Endothelial cell of umbilical vein (primary cell): ENCODE results near the gene ALDH5A1. TPM values are rescaled to one million over a fixed set of nuclear protein-coding genes. Genes with fewer than 3 reads are reported as not detected.

ENCODE experiments used
- BruUV-seq: library from RNA; stranded (reverse); fragments of 400-500 nt; replicated peaks from 2 replicates; lab custom pipeline; 2021; lab: Mats Ljungman, UMichigan
- CTCF ChIA-PET: fragments of 300-600, 350-600 bp; sonication (Branson Sonifier 250); formaldehyde crosslinking; loops from one replicate; lab custom pipeline; 2021; ENCODE audit warnings: antibody characterized with exemption, inconsistent platforms; lab: Charles Lee
- POLR2A ChIA-PET: fragments of 300-600, 350-600 bp; sonication (Branson Sonifier 250); formaldehyde crosslinking; loops from one replicate; lab custom pipeline; 2021; ENCODE audit warnings: antibody characterized with exemption, inconsistent platforms; lab: Charles Lee
- DNase-seq: peaks from one replicate; pipeline ENCODE4 v3.0.0-alpha.2; 2011; ENCODE audit warnings: low read depth, low spot score
- FAIRE-seq: peaks from 2 replicates; lab custom pipeline; 2011; peaks lifted over from hg19 to GRCh38; lab: Jason Lieb, UNC
- H2AFZ ChIP-seq: 2 replicates; pipeline ENCODE4 v1.6.0; 2012; ENCODE audit warnings: low read depth, low read length, control low read depth, inconsistent platforms
- H3K27ac ChIP-seq: 2 replicates; pipeline ENCODE4 v1.5.1; 2011; ENCODE audit warnings: low read depth, mild to moderate bottlenecking, control low read depth, low read length, moderate library complexity; ENCODE audit not compliant: insufficient read depth
- H3K27me3 ChIP-seq, 2 experiments: 2 replicates each; pipeline versions ENCODE4 v1.6.0 to v1.6.1; 2011; ENCODE audit warnings: low read length in 2 of 2, mixed read lengths in 1 of 2; ENCODE audit not compliant: control insufficient read depth in 2 of 2, insufficient read depth in 2 of 2
- H3K36me3 ChIP-seq, 2 experiments: 2 replicates in 1 of 2; 3 replicates in 1 of 2; pipeline ENCODE4 v1.5.1; 2011; ENCODE audit warnings: low read length in 2 of 2, mild to moderate bottlenecking in 1 of 2, moderate library complexity in 1 of 2; ENCODE audit not compliant: control insufficient read depth in 2 of 2, insufficient read depth in 2 of 2; ENCODE audit errors: extremely low read depth in 1 of 2
- H3K4me1 ChIP-seq: 3 replicates; pipeline ENCODE4 v1.5.1; 2011; ENCODE audit warnings: mild to moderate bottlenecking, low read length; ENCODE audit not compliant: control insufficient read depth, insufficient read depth; ENCODE audit errors: extremely low read depth
- H3K4me2 ChIP-seq: 2 replicates; pipeline ENCODE4 v1.6.1; 2011; ENCODE audit warnings: low read length, control low read depth, mixed read lengths; ENCODE audit not compliant: insufficient read depth
- H3K4me3 ChIP-seq, 3 experiments: fragments of 200-600 bp in 1 of 3; sonication (generic), shearing (Covaris generic) in 1 of 3; replicated peaks in 1 of 3; 2 replicates each; pipeline ENCODE4 v1.5.1; 2011 to 2016; ENCODE audit warnings: control low read depth in 3 of 3, low read length in 3 of 3, mild to moderate bottlenecking in 2 of 3, inconsistent platforms in 1 of 3, low read depth in 1 of 3, moderate library complexity in 1 of 3; ENCODE audit not compliant: insufficient read depth in 1 of 3
- H3K79me2 ChIP-seq: 2 replicates; pipeline ENCODE4 v1.6.0; 2012; ENCODE audit warnings: low read length, inconsistent platforms; ENCODE audit not compliant: control insufficient read depth, insufficient read depth
- H3K9ac ChIP-seq: replicated peaks from 2 replicates; pipeline ENCODE3; 2011; ENCODE audit warnings: low read length, control low read depth; ENCODE audit not compliant: insufficient read depth; ENCODE audit errors: extremely low read depth
- H3K9me1 ChIP-seq: replicated peaks from 3 replicates; pipeline ENCODE4 v1.6.0; 2011; ENCODE audit warnings: mild to moderate bottlenecking, low read length; ENCODE audit not compliant: control insufficient read depth, insufficient read depth; ENCODE audit errors: extremely low read depth
- H3K9me3 ChIP-seq: replicated peaks from 2 replicates; pipeline ENCODE4 v1.5.1; 2012; ENCODE audit warnings: low read length, inconsistent platforms; ENCODE audit not compliant: control insufficient read depth, insufficient read depth
- H4K20me1 ChIP-seq: replicated peaks from 2 replicates; pipeline ENCODE3; 2011; ENCODE audit warnings: mild to moderate bottlenecking, low read length; ENCODE audit not compliant: control insufficient read depth, insufficient read depth; ENCODE audit errors: extremely low read depth
- EZH2 ChIP-seq: IDR thresholded peaks from 2 replicates; pipeline ENCODE4 v1.6.1; 2012; ENCODE audit warnings: borderline replicate concordance, low read depth, mild to moderate bottlenecking, moderate library complexity, low read length, inconsistent platforms; ENCODE audit not compliant: severe bottlenecking
- FOS ChIP-seq: IDR thresholded peaks from 2 replicates; pipeline ENCODE4 v1.6.1; 2011; ENCODE audit warnings: mild to moderate bottlenecking, low read length, moderate library complexity, borderline replicate concordance; ENCODE audit not compliant: insufficient read depth
- GATA2 ChIP-seq: IDR thresholded peaks from 2 replicates; pipeline ENCODE4 v1.7.0; 2011; ENCODE audit warnings: low read depth, mild to moderate bottlenecking, moderate library complexity, mixed read lengths, low read length; ENCODE audit not compliant: insufficient read length, insufficient read depth
- JUN ChIP-seq: IDR thresholded peaks from 2 replicates; pipeline ENCODE4 v1.6.1; 2011; ENCODE audit warnings: borderline replicate concordance, low read depth; ENCODE audit not compliant: insufficient read length, insufficient read depth
- MYC ChIP-seq: IDR thresholded peaks from one replicate; pipeline ENCODE4 v1.6.1; 2011; ENCODE audit warnings: mild to moderate bottlenecking, low read depth, low read length
- POLR2A ChIP-seq: IDR thresholded peaks from 2 replicates; pipeline ENCODE4 v1.6.1; 2012; ENCODE audit warnings: low read depth, mild to moderate bottlenecking, control low read depth, low read length
- POLR2AphosphoS5 ChIP-seq: IDR thresholded peaks from 2 replicates; pipeline ENCODE4 v1.6.1; 2012; ENCODE audit warnings: low read depth, mild to moderate bottlenecking, control low read depth, low read length, moderate library complexity; ENCODE audit not compliant: insufficient read depth
- dilution Hi-C: fragments of 300-500 bp; cut with MboI; formaldehyde crosslinking; loops from one replicate; pipeline ENCODE4 v1.15.0; 2019; ENCODE audit warnings: low sequenced_read_pairs; ENCODE audit not compliant: extremely low pct_ligation_motif_present
- intact Hi-C: fragments of 100-400 bp; cut with micrococcal nuclease; formaldehyde crosslinking; loops from one replicate; pipeline ENCODE4 v1.10.0; 2022
- polyA plus RNA-seq, 4 experiments: library from polyadenylated mRNA; depleted of rRNA in 3 of 4; stranded (reverse) in 3 of 4; unstranded in 1 of 4; fragments of >200 nt; gene quantifications; 2 replicates each; pipeline versions ENCODE4 v1.2.1 to v1.2.3, GENCODE V29; 2011 to 2012; ENCODE audit warnings: missing spikeins in 1 of 4
- total RNA-seq: library from RNA; stranded (reverse); gene quantifications from 2 replicates; pipeline ENCODE4 v1.2.3, GENCODE V29; 2021
- TF ChIP-seq, protein P1 (sequence below): IDR thresholded peaks from 2 replicates; pipeline ENCODE4 v1.6.1; 2011; ENCODE audit not compliant: insufficient read depth, insufficient read length
- TF ChIP-seq, protein P2 (sequence below), 2 donors: IDR thresholded peaks; 1 replicate in 1 of 2; 2 replicates in 1 of 2; pipeline ENCODE4 v1.5.1; 2011; ENCODE audit warnings: low read length in 2 of 2, mild to moderate bottlenecking in 2 of 2, moderate library complexity in 2 of 2, control low read depth in 1 of 2, inconsistent platforms in 1 of 2, low read depth in 1 of 2; ENCODE audit not compliant: insufficient read depth in 1 of 2; ENCODE audit errors: extremely low read depth in 1 of 2

The ALDH5A1 gene
- total and polyA plus RNA-seq, 2 donors (not counting 3 experiments of a cell fraction or from before 2014, with no cell fraction given) = 0.51 to 1.1 TPM

DNA sequence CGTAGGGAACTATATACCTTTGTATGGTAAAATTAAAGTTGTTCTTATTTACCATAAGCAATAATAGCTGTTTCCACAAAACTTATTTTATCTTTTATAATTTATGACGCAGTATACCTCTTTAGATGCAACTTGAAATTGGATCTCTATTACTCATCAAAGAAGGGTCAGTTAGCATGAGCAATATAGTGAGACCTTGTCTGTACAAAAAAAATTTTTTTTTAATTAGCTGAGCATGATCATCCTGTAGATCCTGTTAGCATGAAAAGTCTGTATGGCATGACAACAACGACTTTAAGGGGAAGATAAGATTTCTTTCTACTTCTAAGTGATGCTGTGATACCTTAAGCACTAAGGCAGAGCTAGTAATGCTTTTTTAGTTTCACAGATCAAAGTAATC is 5.9 kb downstream of the ALDH5A1 start:
- ChIA-PET CTCF (no interaction called here), POLR2A (no interaction called here)
- Histone ChIP-seq H3K4me1 (no peaks in the 10 kb centered on the region), H3K79me2 (no peaks in the 10 kb centered on the region), H3K9me3 (no peaks in the 10 kb centered on the region), H2AFZ (no peak overlapping the region), H3K4me3 (no peak overlapping the region), H4K20me1 (no peaks in the 10 kb centered on the region), H3K4me2 (no peak overlapping the region), H3K27ac (no peak overlapping the region), H3K27me3 (peaks cover 3 to 8% of the 10 kb centered on the region in 2 experiments), H3K9me1 (no peaks in the 10 kb centered on the region), H3K9ac (no peak overlapping the region), H3K36me3 (no peaks in the 10 kb centered on the region)
- TF ChIP-seq, protein P1, sequence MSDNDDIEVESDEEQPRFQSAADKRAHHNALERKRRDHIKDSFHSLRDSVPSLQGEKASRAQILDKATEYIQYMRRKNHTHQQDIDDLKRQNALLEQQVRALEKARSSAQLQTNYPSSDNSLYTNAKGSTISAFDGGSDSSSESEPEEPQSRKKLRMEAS = no peak
- TF ChIP-seq EZH2 = no peak
- TF ChIP-seq POLR2AphosphoS5 = no peak
- no peak for TF ChIP-seq POLR2A
- no peak for TF ChIP-seq FOS
- TF ChIP-seq JUN = no peak
- no TSS peak for BruUV-seq
- intact Hi-C loops (no loop called here), dilution Hi-C loops (no loop called here)
- no peak for FAIRE-seq
- no peak for DNase-seq

DNA sequence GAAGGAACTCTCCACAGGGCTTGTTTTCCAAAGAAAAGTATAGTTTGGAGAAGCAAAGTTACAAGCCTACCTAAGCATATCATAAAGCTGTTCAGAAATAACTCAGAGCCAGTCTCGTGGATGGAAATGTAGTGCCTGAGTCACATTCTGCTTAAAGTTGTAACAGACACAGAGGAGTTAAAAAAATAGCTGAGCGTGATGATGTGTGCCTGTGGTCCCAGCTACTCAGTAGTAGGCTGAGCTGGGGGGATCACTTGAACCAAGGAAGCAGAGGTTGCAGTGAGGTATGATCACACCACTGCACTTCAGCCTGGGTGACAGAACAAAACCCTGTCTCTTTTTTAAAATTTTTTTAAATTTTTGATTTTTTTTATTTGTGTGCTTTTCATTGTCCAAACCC is 6.6 kb downstream of the ALDH5A1 start:
- TF ChIP-seq JUN (no peak), FOS (no peak), POLR2AphosphoS5 (no peak), POLR2A (no peak), MYC (no peak), EZH2 (no peak), GATA2 (no peak)
- TF ChIP-seq, protein P2, sequence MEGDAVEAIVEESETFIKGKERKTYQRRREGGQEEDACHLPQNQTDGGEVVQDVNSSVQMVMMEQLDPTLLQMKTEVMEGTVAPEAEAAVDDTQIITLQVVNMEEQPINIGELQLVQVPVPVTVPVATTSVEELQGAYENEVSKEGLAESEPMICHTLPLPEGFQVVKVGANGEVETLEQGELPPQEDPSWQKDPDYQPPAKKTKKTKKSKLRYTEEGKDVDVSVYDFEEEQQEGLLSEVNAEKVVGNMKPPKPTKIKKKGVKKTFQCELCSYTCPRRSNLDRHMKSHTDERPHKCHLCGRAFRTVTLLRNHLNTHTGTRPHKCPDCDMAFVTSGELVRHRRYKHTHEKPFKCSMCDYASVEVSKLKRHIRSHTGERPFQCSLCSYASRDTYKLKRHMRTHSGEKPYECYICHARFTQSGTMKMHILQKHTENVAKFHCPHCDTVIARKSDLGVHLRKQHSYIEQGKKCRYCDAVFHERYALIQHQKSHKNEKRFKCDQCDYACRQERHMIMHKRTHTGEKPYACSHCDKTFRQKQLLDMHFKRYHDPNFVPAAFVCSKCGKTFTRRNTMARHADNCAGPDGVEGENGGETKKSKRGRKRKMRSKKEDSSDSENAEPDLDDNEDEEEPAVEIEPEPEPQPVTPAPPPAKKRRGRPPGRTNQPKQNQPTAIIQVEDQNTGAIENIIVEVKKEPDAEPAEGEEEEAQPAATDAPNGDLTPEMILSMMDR (IDR thresholded peaks at IDR 0.05; ENCODE audit: extremely low read depth in 1 of 2, insufficient read depth in 1 of 2, low read depth in 1 of 2, low read length in 2 of 2) = no peak
- TF ChIP-seq, protein P1 = no peak
- Histone ChIP-seq H3K27ac (no peak overlapping the region), H4K20me1 (no peaks in the 10 kb centered on the region), H3K4me2 (no peak overlapping the region), H3K9me3 (no peaks in the 10 kb centered on the region), H3K4me1 (no peaks in the 10 kb centered on the region), H2AFZ (no peak overlapping the region), H3K27me3 (peaks cover 2% of the 10 kb centered on the region in 2 experiments), H3K9me1 (no peaks in the 10 kb centered on the region), H3K4me3 (no peak overlapping the region), H3K79me2 (no peaks in the 10 kb centered on the region), H3K9ac (no peak overlapping the region), H3K36me3 (no peaks in the 10 kb centered on the region)
- FAIRE-seq = no peak
- no TSS peak for BruUV-seq
- dilution Hi-C loops = no loop called here
- intact Hi-C loops = no loop called here
- ChIA-PET POLR2A (no interaction called here), CTCF (no interaction called here)
- DNase-seq = no peak
